ENCODE measurements around the gene WDR37.

The WDR37 gene

DNA sequence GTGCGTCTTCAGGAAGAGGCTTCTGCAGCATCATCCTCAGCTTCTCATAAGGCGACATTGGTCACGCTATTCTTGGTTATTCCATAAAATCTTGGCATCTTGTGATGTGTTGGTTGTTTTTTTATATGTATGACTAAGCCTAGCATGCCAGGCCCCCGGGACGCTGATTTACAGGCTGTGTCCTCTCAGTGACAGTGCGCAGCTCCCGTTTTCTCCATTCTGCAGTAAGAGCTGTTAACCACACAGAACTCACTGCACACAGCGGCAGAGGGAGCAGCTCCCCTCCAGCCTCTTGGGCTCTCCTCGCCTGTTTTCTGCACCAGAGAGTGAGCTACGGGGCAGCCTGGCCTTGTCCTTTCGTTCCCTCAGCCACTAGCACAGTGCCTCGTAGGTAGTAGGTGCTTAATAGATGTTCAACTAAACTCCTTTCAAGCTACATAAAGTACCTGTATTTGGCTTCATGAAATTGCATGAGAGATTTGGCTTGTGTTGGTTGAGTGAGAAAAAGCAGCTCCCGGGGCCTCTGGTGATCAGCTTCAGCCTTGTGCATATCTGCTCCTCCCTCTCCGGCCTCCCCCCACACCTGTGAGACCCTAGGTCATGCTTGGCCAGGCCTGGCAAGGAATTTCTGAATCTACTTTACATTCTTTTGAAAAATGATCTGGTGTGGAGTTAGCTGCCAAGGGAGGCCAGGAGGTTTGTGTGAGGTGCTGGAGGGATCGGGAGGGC lies 116.2 kb downstream of the WDR37 start:
- DNase-seq: no peak

DNA sequence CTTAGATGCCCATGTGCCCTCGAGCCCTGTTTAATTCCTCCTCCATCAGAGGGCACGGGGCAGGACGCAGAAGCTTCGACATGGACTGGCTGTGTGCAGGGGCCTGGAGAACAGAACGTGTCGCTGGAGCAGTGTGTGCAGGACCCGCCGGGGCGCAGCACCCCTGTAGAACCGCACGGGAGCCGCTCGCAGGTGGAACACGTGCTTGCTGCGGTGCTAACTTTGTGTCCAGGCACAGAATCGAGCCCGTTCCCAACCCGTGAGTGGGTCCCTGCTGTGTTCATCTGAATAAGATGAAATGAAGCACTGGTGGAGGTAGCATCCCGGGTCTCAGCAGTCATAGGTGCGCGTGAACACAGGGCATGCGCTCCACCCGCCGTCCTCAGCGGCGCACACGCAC lies 116.9 kb downstream of the WDR37 start:
- no peak for DNase-seq

DNA sequence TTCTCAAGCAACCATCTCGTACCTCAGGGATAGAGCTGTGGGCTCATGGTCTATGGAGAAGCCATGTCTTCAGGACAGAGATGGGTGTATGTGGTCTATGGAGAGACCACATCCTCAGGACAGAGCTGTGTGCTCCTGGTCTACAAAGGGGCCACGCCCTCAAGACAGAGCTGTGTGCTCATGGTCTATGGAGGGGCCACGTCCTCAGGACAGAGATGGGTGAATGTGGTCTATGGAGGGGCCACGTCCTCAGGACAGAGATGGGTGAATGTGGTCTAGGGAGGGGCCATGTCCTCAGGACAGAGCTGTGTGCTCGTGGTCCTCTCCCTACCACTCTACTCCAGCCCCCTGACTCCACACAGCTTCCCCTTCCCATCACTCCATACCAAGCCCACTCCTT lies 117.8 kb downstream of the WDR37 start:
- no peak for DNase-seq

DNA sequence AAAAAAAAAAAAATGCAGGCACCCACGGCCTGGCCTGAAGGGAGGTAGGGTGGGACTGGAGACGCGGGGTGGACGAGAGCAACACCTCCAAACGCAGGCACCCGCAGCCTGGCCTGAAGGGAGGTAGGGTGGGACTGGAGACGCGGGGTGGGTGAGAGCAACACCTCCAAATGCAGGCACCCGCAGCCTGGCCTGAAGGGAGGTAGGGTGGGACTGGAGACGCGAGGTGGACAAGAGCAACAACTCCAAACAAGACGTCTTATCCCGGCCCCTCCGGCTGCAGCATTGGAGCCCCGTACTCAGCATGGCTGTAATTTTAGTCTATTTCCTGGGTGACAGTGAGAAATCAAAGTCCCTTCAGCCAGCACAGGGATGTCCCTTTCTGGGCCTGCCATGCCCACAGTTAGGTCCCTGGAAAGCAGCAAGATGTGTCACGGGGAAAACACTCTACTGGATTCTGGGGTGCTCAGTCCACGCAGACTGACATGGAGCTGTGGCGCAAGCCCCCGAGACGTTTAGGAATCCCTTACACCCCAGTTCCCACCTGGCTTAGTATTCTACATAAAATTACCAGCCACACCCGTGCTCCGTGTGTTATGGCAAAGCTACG lies 119.9 kb downstream of the WDR37 start:
- DNase-seq: no peak

DNA sequence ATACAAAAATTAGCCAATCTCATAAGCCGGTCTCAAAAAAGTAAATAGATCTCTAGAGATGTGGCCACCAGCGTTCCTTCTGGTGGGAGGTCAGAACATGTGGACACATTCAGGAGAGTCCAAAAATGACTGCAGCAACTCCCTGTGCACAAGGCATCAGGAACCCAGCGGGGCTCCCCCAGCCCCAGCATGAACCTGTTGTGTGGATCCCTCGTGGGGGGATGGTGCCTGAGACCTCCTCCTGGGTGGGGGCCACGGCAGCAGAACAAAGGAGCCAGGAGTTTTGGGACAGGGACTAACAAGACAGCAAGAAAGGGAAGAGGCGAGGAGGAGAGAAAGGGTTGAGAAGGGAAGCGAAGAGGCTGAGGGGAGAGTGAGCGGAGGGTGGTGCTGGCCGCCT lies 121.8 kb downstream of the WDR37 start:
- DNase-seq: no peak

DNA sequence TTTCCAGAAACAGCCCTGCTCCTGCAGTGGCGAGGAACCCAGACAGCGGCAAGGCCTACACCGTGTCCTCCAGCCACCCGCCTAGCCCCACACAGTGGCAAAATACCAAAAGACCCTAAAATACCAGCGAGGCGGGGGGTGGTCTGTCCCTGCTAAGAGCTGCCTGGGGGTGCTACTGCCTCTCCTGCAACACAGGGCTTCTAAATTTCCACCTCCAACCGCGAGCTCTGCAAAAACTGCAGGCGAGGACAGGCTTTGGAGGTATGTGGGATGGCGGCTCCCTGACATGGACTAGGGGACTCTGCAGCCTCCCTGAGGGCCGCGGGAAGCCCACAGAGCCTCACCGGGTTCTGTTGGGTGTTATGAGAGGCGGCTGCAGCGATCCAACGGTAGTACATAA lies 122.3 kb downstream of the WDR37 start:
- no peak for DNase-seq

DNA sequence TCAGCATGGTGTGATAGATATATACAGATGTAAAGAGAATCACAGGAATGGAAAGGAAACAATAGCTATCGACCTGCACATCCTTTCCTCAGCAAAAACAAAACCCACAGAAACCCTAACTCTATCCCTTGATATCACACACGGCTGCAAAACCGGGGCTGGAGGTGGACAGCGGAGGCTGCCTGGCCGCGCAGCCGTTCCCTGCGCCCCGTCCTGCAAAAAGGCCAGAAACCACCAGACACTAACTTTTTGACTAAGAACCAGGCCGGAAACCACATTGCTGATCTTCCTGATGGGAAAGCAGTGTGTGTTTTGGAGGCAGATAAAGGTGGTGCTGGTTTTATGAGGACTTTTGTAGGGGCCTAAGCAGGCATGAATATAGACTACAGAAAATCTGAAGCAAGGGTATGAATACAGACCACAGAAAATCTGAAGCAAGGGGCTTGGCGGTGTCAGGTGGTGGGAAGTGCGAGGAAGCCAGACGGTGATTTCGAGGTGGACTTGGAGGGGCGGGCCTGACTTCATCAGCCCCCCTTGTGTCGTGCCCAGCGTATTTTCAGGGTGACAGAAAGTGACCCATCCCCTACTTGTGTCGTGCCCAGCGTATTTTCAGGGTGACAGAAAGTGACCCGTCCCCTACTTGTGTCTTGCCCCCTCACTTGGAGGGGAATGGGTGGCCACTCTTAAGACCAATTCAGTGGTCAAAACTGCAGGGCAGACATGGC lies 123.3 kb downstream of the WDR37 start:
- no peak for DNase-seq

DNA sequence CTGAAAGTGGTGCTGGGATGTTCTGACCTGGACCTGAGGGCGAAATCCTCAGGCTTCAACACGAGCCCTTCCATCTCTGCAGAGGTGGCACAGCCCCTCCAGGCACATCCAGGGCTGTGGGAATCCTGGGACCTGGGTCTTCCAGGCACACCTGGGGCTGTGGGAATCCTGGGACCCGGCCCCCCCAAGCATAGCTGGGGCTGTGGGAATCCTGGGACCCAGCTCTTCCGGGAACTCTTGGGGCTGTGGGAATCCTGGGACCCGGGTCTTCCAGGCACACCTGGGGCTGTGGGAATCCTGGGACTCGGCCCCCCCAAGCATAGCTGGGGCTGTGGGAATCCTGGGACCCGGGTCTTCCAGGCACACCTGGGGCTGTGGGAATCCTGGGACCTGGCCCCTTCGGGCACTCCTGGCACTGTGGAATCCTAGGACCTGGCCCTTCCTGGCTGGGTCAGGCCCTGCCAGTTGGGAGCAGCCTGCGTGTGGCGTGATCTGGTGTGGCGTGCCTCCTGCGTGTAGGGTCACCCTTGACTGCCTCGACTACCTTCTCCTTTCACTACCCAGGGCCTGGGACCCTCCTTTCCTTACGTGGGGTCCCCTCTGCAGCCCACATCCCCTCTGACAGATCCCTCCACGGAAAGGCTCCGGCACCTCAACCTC lies 124.0 kb downstream of the WDR37 start:
- DNase-seq: no peak

DNA sequence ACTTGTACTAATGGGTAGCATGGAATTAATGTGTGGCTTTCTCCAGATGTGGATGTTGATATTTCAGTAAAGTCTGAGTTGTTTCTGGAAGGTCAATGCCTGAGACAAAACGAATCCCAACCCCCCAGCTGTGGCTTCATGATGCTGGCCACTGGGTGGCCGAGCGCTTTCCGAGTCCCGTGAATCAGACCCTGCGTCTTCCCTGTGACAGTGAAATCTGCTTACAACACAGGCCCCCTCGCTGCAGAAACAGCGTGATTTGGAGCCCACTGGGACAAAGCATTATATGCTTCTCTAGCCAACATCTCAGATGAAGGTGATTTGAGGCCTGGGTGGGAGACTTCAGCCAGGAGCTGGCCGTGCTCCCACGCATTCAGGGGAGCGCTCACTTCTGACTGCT lies 124.7 kb downstream of the WDR37 start:
- DNase-seq: no peak

All from NCI-H526 (cell line).